EL (cell line): ENCODE data around the gene SLC17A5.
"Not testable (repeated sequence)": the region's sequence is repeated elsewhere in the genome, so short reads cannot be mapped to it uniquely, and the experiment has no call there.

Source experiments
- DNase-seq: peaks from one replicate; pipeline ENCODE4 v3.0.0-alpha.2; 2016

SLC17A5 gene

GRCh38 chr6:73653571-73654424, at the start of gene SLC17A5:
Gene SLC17A5, minus strand, starts transcription at chr6:73653992. Its CDS starts 106 bp downstream, at chr6:73653886.
- DNase-seq: peak; percentile 92

GRCh38 chr6:73703466-73703865, 49.7 kb upstream of the SLC17A5 start:
- no peak for DNase-seq

- no peak for DNase-seq
Observed at GRCh38 chr6:73702444-73702843, 48.7 kb upstream of the SLC17A5 start.

- no peak for DNase-seq
Observed at GRCh38 chr6:73699676-73700459, 46.1 kb upstream of the SLC17A5 start.

- DNase-seq: no peak
Observed at GRCh38 chr6:73696966-73697655, 43.3 kb upstream of the SLC17A5 start.

GRCh38 chr6:73695619-73696421, 42.0 kb upstream of the SLC17A5 start, which contains the start of gene CD109:
Gene CD109, plus strand, starts transcription at chr6:73696203. Its CDS starts 13 bp downstream, at chr6:73696216.
- peak; percentile 77 for DNase-seq

GRCh38 chr6:73694711-73695411, 41.1 kb upstream of the SLC17A5 start:
- DNase-seq: peak; percentile 65

GRCh38 chr6:73691512-73691911, 37.7 kb upstream of the SLC17A5 start:
- DNase-seq: peak; percentile 49

- DNase-seq: no peak
Observed at GRCh38 chr6:73690056-73690455, 36.3 kb upstream of the SLC17A5 start.

- DNase-seq: no peak
Observed at GRCh38 chr6:73688351-73688750, 34.6 kb upstream of the SLC17A5 start.

GRCh38 chr6:73683574-73683973, 29.8 kb upstream of the SLC17A5 start:
- not testable (repeated sequence) for DNase-seq

GRCh38 chr6:73680289-73680918, 26.6 kb upstream of the SLC17A5 start:
- DNase-seq: no peak

- not testable (repeated sequence) for DNase-seq
Observed at GRCh38 chr6:73679846-73680245, 26.1 kb upstream of the SLC17A5 start.

GRCh38 chr6:73679009-73679408, 25.2 kb upstream of the SLC17A5 start:
- no peak for DNase-seq

GRCh38 chr6:73675466-73676098, 21.8 kb upstream of the SLC17A5 start:
- peak; percentile 80 for DNase-seq

- DNase-seq: no peak
Observed at GRCh38 chr6:73671911-73672685, 18.3 kb upstream of the SLC17A5 start.

- no peak for DNase-seq
Observed at GRCh38 chr6:73669005-73669404, 15.2 kb upstream of the SLC17A5 start.

GRCh38 chr6:73667798-73668197, 14.0 kb upstream of the SLC17A5 start:
- DNase-seq: no peak

- no peak for DNase-seq
Observed at GRCh38 chr6:73666393-73666792, 12.6 kb upstream of the SLC17A5 start.
